HepG2 (cell line): Measurements from ENCODE around the gene PTGR2. TPM values are rescaled to one million over a fixed set of nuclear protein-coding genes. Genes with fewer than 3 reads are reported as not detected.

Experiments
- ATF7-NPFF ChIP-seq: sonication (generic); formaldehyde crosslinking; IDR thresholded peaks from 2 replicates; pipeline ENCODE4 v1.8.1; 2023; ENCODE audit warnings: mild to moderate bottlenecking, low read depth, missing genetic modification reagents, moderate library complexity
- MAFF ChIP-seq: IDR thresholded peaks from 2 replicates; pipeline ENCODE4 v1.6.1; 2011; ENCODE audit warnings: low read depth, low read length, improper control_type of control experiment
- PRMT3 ChIP-seq: sonication (generic); formaldehyde crosslinking; IDR thresholded peaks from 2 replicates; pipeline ENCODE4 v1.8.1; 2022; ENCODE audit warnings: low read depth, mild to moderate bottlenecking, moderate library complexity, missing genetic modification reagents, borderline replicate concordance
- SALL1 ChIP-seq: sonication (generic); formaldehyde crosslinking; IDR thresholded peaks from 2 replicates; pipeline ENCODE4 v1.8.0; 2022; ENCODE audit warnings: mild to moderate bottlenecking, missing genetic modification reagents
- SP4 ChIP-seq: sonication (generic); formaldehyde crosslinking; IDR thresholded peaks from 2 replicates; pipeline ENCODE4 v1.8.1; 2023; ENCODE audit warnings: mild to moderate bottlenecking, missing genetic modification reagents
- TBX3 ChIP-seq: fragments of 450-650 bp; IDR thresholded peaks from 2 replicates; pipeline ENCODE4 v1.6.1; 2017; ENCODE audit warnings: antibody characterized with exemption, mild to moderate bottlenecking, inconsistent platforms, borderline replicate concordance
- TOE1 ChIP-seq: sonication (generic); formaldehyde crosslinking; IDR thresholded peaks from 2 replicates; pipeline ENCODE4 v1.4.0; 2020; ENCODE audit warnings: mild to moderate bottlenecking, missing genetic modification reagents
- ZNF251 ChIP-seq: sonication (generic); formaldehyde crosslinking; IDR thresholded peaks from 2 replicates; pipeline ENCODE4 v1.9.0; 2021; ENCODE audit warnings: mild to moderate bottlenecking, missing genetic modification reagents
- ZNF777 ChIP-seq: sonication (generic); formaldehyde crosslinking; IDR thresholded peaks from 2 replicates; pipeline ENCODE4 v1.4.0; 2020; ENCODE audit warnings: missing genetic modification reagents
- ZNF839 ChIP-seq: sonication (generic); formaldehyde crosslinking; IDR thresholded peaks from 2 replicates; pipeline ENCODE4 v1.4.0; 2020; ENCODE audit warnings: missing genetic modification reagents, mild to moderate bottlenecking, borderline replicate concordance
- ZNF878 ChIP-seq: sonication (generic); formaldehyde crosslinking; IDR thresholded peaks from 2 replicates; pipeline ENCODE4 v1.8.1; 2023; ENCODE audit warnings: mild to moderate bottlenecking, missing genetic modification reagents, moderate library complexity
- polyA plus RNA-seq, 8 experiments: library from polyadenylated mRNA; depleted of rRNA in 3 of 8; stranded (reverse) in 7 of 8; unstranded in 1 of 8; fragments of >200 nt; fragmentation: Illumina TruSeq in 4 of 8; extraction: Trizol in 4 of 8; gene quantifications; 2 replicates each; pipeline versions ENCODE4 v1.2.1 to v1.2.3, GENCODE V29; 2011 to 2016; ENCODE audit warnings: low read depth in 4 of 8, missing spikeins in 1 of 8, mixed read lengths in 1 of 8; ENCODE audit not compliant: insufficient read depth in 1 of 8
- total RNA-seq, 5 experiments: library from RNA; depleted of rRNA; stranded (reverse); fragments of >200 nt; fragmentation: Illumina TruSeq; extraction: Trizol; gene quantifications; 2 replicates each; pipeline ENCODE4 v1.2.3, GENCODE V29; 2016; ENCODE audit warnings: low read depth in 1 of 5
- TF ChIP-seq, protein P1 (sequence below): sonication (generic); formaldehyde crosslinking; IDR thresholded peaks from 2 replicates; pipeline ENCODE4 v1.4.0; 2020; ENCODE audit warnings: missing genetic modification reagents, borderline replicate concordance
- TF ChIP-seq, protein P2 (sequence below): sonication (generic); formaldehyde crosslinking; IDR thresholded peaks from 2 replicates; pipeline ENCODE4 v1.4.0; 2020; ENCODE audit warnings: missing genetic modification reagents
- TF ChIP-seq, protein P3 (sequence below): sonication (generic); formaldehyde crosslinking; IDR thresholded peaks from 2 replicates; pipeline ENCODE4 v1.4.0; 2020; ENCODE audit warnings: missing genetic modification reagents

The PTGR2 gene
- total and polyA plus RNA-seq, 2 of the 13 experiments (the other 11 are each of a cell fraction or from before 2014, with no cell fraction given) = 3.0 to 4.3 TPM

DNA sequence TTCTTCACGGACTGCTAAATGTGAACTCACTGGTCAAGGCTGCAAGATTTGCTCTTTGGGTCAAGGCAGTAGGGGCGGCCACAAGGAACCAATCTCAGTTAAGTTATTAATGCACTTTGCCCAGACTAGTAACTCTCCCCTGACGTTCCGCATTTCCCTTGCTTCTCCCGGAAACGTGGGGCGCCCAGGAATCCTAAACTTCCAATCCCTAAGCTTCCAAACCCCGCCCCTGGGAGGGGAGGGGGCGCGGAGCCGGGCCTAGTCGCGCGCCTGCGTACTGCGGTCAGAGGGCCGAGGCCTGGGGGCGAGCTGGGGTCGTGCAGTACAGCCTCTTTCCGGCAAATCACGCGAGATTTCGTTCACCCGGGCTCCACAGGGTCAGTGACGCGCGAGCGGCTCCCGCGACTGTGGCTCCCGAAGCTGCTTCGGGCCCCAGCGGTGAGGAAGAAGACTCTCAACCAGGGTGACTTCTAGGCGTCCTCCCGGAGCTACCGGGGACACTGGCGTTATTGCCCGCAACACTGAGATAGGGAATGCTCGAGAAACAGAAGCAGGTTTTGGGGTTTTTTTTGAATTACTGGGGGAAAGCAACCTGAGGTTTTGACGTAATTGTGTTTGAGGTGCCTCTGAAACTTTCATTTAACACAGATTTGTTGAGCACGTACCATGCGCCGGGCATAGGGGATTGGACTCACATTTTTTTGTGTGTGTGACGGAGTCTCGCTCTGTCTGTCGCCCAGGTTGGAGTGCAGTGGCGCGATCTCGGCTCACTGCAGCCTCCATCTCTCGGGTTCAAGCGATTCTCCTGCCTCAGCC, at the start of gene PTGR2 (continued):
- TF ChIP-seq, protein P1, sequence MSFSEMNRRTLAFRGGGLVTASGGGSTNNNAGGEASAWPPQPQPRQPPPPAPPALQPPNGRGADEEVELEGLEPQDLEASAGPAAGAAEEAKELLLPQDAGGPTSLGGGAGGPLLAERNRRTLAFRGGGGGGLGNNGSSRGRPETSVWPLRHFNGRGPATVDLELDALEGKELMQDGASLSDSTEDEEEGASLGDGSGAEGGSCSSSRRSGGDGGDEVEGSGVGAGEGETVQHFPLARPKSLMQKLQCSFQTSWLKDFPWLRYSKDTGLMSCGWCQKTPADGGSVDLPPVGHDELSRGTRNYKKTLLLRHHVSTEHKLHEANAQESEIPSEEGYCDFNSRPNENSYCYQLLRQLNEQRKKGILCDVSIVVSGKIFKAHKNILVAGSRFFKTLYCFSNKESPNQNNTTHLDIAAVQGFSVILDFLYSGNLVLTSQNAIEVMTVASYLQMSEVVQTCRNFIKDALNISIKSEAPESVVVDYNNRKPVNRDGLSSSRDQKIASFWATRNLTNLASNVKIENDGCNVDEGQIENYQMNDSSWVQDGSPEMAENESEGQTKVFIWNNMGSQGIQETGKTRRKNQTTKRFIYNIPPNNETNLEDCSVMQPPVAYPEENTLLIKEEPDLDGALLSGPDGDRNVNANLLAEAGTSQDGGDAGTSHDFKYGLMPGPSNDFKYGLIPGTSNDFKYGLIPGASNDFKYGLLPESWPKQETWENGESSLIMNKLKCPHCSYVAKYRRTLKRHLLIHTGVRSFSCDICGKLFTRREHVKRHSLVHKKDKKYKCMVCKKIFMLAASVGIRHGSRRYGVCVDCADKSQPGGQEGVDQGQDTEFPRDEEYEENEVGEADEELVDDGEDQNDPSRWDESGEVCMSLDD = no peak; the same call in 1 of the 2 replicates
- TF ChIP-seq, protein P2, sequence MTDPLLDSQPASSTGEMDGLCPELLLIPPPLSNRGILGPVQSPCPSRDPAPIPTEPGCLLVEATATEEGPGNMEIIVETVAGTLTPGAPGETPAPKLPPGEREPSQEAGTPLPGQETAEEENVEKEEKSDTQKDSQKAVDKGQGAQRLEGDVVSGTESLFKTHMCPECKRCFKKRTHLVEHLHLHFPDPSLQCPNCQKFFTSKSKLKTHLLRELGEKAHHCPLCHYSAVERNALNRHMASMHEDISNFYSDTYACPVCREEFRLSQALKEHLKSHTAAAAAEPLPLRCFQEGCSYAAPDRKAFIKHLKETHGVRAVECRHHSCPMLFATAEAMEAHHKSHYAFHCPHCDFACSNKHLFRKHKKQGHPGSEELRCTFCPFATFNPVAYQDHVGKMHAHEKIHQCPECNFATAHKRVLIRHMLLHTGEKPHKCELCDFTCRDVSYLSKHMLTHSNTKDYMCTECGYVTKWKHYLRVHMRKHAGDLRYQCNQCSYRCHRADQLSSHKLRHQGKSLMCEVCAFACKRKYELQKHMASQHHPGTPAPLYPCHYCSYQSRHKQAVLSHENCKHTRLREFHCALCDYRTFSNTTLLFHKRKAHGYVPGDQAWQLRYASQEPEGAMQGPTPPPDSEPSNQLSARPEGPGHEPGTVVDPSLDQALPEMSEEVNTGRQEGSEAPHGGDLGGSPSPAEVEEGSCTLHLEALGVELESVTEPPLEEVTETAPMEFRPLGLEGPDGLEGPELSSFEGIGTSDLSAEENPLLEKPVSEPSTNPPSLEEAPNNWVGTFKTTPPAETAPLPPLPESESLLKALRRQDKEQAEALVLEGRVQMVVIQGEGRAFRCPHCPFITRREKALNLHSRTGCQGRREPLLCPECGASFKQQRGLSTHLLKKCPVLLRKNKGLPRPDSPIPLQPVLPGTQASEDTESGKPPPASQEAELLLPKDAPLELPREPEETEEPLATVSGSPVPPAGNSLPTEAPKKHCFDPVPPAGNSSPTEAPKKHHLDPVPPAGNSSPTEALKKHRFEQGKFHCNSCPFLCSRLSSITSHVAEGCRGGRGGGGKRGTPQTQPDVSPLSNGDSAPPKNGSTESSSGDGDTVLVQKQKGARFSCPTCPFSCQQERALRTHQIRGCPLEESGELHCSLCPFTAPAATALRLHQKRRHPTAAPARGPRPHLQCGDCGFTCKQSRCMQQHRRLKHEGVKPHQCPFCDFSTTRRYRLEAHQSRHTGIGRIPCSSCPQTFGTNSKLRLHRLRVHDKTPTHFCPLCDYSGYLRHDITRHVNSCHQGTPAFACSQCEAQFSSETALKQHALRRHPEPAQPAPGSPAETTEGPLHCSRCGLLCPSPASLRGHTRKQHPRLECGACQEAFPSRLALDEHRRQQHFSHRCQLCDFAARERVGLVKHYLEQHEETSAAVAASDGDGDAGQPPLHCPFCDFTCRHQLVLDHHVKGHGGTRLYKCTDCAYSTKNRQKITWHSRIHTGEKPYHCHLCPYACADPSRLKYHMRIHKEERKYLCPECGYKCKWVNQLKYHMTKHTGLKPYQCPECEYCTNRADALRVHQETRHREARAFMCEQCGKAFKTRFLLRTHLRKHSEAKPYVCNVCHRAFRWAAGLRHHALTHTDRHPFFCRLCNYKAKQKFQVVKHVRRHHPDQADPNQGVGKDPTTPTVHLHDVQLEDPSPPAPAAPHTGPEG (CRISPR knock-in tag) = peak; percentile 62; the same call in 1 of the 2 replicates
- TF ChIP-seq ZNF251 (no peak), TBX3 (no peak), MAFF (no peak), TOE1 (no peak), ZNF777 (CRISPR knock-in tag) (no peak), PRMT3 (CRISPR knock-in tag) (no peak), SALL1 (CRISPR knock-in tag) (peak; percentile 90), ZNF839 (CRISPR knock-in tag) (0 out of 2 replicates have a peak, but pooled peaks have one; percentile 15), ZNF878 (CRISPR knock-in tag) (peak; percentile 49; the same call in 1 of the 2 replicates), SP4 (CRISPR knock-in tag) (peak; percentile 78), ATF7-NPFF (CRISPR knock-in tag) (peak; percentile 82; the same call in 1 of the 2 replicates)
- TF ChIP-seq, protein P3, sequence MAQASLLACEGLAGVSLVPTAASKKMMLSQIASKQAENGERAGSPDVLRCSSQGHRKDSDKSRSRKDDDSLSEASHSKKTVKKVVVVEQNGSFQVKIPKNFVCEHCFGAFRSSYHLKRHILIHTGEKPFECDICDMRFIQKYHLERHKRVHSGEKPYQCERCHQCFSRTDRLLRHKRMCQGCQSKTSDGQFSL (CRISPR knock-in tag) = no peak
